Keratinocyte (primary cell): ENCODE data around the gene ATP8B1. TPM values are rescaled to one million over a fixed set of nuclear protein-coding genes. Genes with fewer than 3 reads are reported as not detected.

Source experiments
- DNase-seq: peaks from one replicate; pipeline ENCODE4 v3.0.0-alpha.2; 2011; ENCODE audit warnings: low read depth, missing footprints, low spot score
- FAIRE-seq: peaks from 2 replicates; lab custom pipeline; 2011; peaks lifted over from hg19 to GRCh38; lab: Jason Lieb, UNC
- H2AFZ ChIP-seq: 2 replicates; pipeline ENCODE4 v1.6.0; 2012; ENCODE audit warnings: low read length, control low read depth, inconsistent platforms; ENCODE audit not compliant: control insufficient read depth
- H3K27ac ChIP-seq: 2 replicates; pipeline ENCODE4 v1.5.1; 2011; ENCODE audit warnings: low read length; ENCODE audit not compliant: control insufficient read depth, insufficient read depth
- H3K27me3 ChIP-seq: 3 replicates; pipeline ENCODE4 v1.6.0; 2011; ENCODE audit warnings: low read length; ENCODE audit not compliant: control insufficient read depth, insufficient read depth; ENCODE audit errors: extremely low read depth
- H3K36me3 ChIP-seq, 2 experiments: 2 replicates in 1 of 2; 3 replicates in 1 of 2; pipeline ENCODE4 v1.5.1; 2011; ENCODE audit warnings: low read length in 2 of 2, mild to moderate bottlenecking in 1 of 2; ENCODE audit not compliant: control insufficient read depth in 2 of 2, insufficient read depth in 2 of 2; ENCODE audit errors: extremely low read depth in 1 of 2
- H3K4me1 ChIP-seq: 3 replicates; pipeline ENCODE4 v1.5.1; 2011; ENCODE audit warnings: low read length; ENCODE audit not compliant: control insufficient read depth, insufficient read depth; ENCODE audit errors: extremely low read depth
- H3K4me2 ChIP-seq: 3 replicates; pipeline ENCODE4 v1.6.0; 2011; ENCODE audit warnings: low read depth, low read length; ENCODE audit not compliant: control insufficient read depth, insufficient read depth; ENCODE audit errors: extremely low read depth
- H3K4me3 ChIP-seq, 3 experiments: fragments of 200-600 bp in 1 of 3; sonication (generic) in 1 of 3; 2 replicates in 2 of 3; 3 replicates in 1 of 3; pipeline ENCODE4 v1.5.1; 2011 to 2016; ENCODE audit warnings: low read length in 3 of 3, mild to moderate bottlenecking in 3 of 3, control low read depth in 2 of 3, inconsistent platforms in 1 of 3, low read depth in 1 of 3, mixed read lengths in 1 of 3, mixed run types in 1 of 3, moderate library complexity in 1 of 3; ENCODE audit not compliant: control insufficient read depth in 2 of 3, insufficient read depth in 2 of 3; ENCODE audit errors: extremely low read depth in 1 of 3
- H3K79me2 ChIP-seq: 2 replicates; pipeline ENCODE4 v1.6.0; 2012; ENCODE audit warnings: low read length; ENCODE audit not compliant: control insufficient read depth, insufficient read depth
- H3K9ac ChIP-seq: 3 replicates; pipeline ENCODE4 v1.6.0; 2011; ENCODE audit warnings: low read length; ENCODE audit not compliant: control insufficient read depth, insufficient read depth; ENCODE audit errors: extremely low read depth
- H3K9me1 ChIP-seq: 3 replicates; pipeline ENCODE4 v1.6.0; 2011; ENCODE audit warnings: low read length; ENCODE audit not compliant: control insufficient read depth, insufficient read depth; ENCODE audit errors: extremely low read depth
- H3K9me3 ChIP-seq: 2 replicates; pipeline ENCODE4 v1.5.1; 2012; ENCODE audit warnings: low read depth, low read length; ENCODE audit not compliant: control insufficient read depth
- H4K20me1 ChIP-seq: 3 replicates; pipeline ENCODE4 v1.6.0; 2011; ENCODE audit warnings: low read length; ENCODE audit not compliant: control insufficient read depth, insufficient read depth; ENCODE audit errors: extremely low read depth
- CTCF ChIP-seq, 3 experiments: IDR thresholded peaks in 1 of 3; conservative IDR thresholded peaks in 1 of 3; optimal IDR thresholded peaks in 1 of 3; 2 replicates in 2 of 3; 3 replicates in 1 of 3; pipeline versions ENCODE3 to v1.5.1; 2011; ENCODE audit warnings: low read length in 3 of 3, mild to moderate bottlenecking in 3 of 3, moderate library complexity in 2 of 3, control low read depth in 1 of 3, inconsistent platforms in 1 of 3; ENCODE audit not compliant: insufficient read depth in 2 of 3; ENCODE audit errors: extremely low read depth in 1 of 3
- EZH2 ChIP-seq: IDR thresholded peaks from one replicate; pipeline ENCODE4 v1.6.1; 2012; ENCODE audit warnings: inconsistent platforms, mild to moderate bottlenecking, low read length, moderate library complexity
- dilution Hi-C: fragments of 300-500 bp; cut with MboI; formaldehyde crosslinking; loops from one replicate; pipeline ENCODE4 v1.7.0; 2020; ENCODE audit warnings: low sequenced_read_pairs; ENCODE audit not compliant: extremely low pct_ligation_motif_present
- polyA plus RNA-seq, 5 experiments: library from polyadenylated mRNA; depleted of rRNA in 3 of 5; stranded (reverse) in 3 of 5; stranded (forward) in 1 of 5; unstranded in 1 of 5; fragments of >200 nt; gene quantifications; 1 replicate in 1 of 5; 2 replicates in 3 of 5; 3 replicates in 1 of 5; pipeline versions ENCODE4 v1.2.1 to v1.2.3, GENCODE V29; 2011 to 2012; ENCODE audit warnings: missing spikeins in 2 of 5, low read depth in 1 of 5, low replicate concordance in 1 of 5
- small RNA-seq, 3 experiments: library from RNA; depleted of rRNA; stranded (forward); fragments of <200 nt; gene quantifications; one replicate each; pipeline ENCODE3, GENCODE V24; 2012; ENCODE audit warnings: low read depth in 3 of 3, low replicate concordance in 1 of 3; ENCODE audit not compliant: insufficient read length in 3 of 3

The ATP8B1 gene
- polyA plus RNA-seq, 1 donor (not counting 4 experiments of a cell fraction or from before 2014, with no cell fraction given): 20.4 TPM

DNA sequence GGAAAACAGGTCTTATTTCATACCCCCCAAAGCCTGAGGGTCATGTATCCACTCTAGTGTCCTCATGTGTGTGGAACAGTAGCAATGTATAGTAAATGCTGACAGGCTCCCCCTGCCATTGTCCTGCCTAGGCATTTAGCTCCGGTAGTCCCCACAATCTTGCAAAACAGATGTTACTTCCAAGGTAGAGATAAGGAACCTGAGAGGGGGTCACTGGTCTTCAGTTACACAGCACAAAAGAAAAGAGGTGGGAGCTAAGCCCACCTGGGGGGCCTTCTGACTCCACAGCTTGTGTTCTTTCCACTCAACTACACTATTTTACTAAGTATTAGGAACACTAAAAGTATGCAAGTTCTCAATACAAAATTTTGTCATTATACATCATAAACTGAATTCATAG, 199.2 kb downstream of the ATP8B1 start:
- Histone ChIP-seq H2AFZ (no peak overlapping the region), H3K4me2 (no peak overlapping the region), H4K20me1 (peaks cover 3% of the 10 kb centered on the region), H3K9me1 (no peaks in the 10 kb centered on the region), H3K4me3 (no peak overlapping the region), H3K4me1 (no peaks in the 10 kb centered on the region), H3K27ac (no peak overlapping the region), H3K9me3 (no peaks in the 10 kb centered on the region), H3K79me2 (no peaks in the 10 kb centered on the region), H3K27me3 (no peaks in the 10 kb centered on the region), H3K36me3 (peaks cover 35 to 38% of the 10 kb centered on the region in 2 experiments), H3K9ac (no peak overlapping the region)
- FAIRE-seq (no peak), DNase-seq (no peak)
- TF ChIP-seq CTCF (optimal IDR thresholded peaks at IDR 0.05 in 1 of 3, IDR thresholded peaks at IDR 0.05 in 1 of 3, conservative IDR thresholded peaks at IDR 0.05 in 1 of 3; ENCODE audit: extremely low read depth in 1 of 3, insufficient read depth in 2 of 3, low read length in 3 of 3): no peak
- no peak for TF ChIP-seq EZH2
- dilution Hi-C loops: no loop called here

Small RNAs within 50 kb of the gene (small RNA-seq; reads per million reads assigned to genes)
- 0 reads per million in 3 experiments for gene RNU6-742P

Other genes with a start within 250 kb of the ATP8B1 start
- 26.8 to 37.2 TPM (median 29.2 TPM) in 3 replicates for gene FECH, start 216.6 kb downstream of the ATP8B1 start, polyA plus RNA-seq
- 143 to 231 TPM (median 187 TPM) in 3 replicates for gene NARS1, start 181.5 kb downstream of the ATP8B1 start, polyA plus RNA-seq
- 27.3 to 80.8 TPM (median 52.6 TPM) in 3 replicates for gene NEDD4L, start 240.9 kb upstream of the ATP8B1 start, polyA plus RNA-seq